Spleen (tissue), 11 donors: ENCODE measurements around the gene MYCBPAP. TPM values are rescaled to one million over a fixed set of nuclear protein-coding genes. Genes with fewer than 3 reads are reported as not detected.

Experiments used
- DNase-seq: peaks from one replicate; pipeline ENCODE4 v3.0.0-alpha.2; 2020
- H3K27ac ChIP-seq, 8 donors: fragments of 200-600 bp; sonication (generic) in 7 of 8; 1 replicate in 4 of 8; 2 replicates in 4 of 8; pipeline versions ENCODE4 v1.5.0 to v1.8.0; 2016 to 2021; ENCODE audit warnings: inconsistent platforms in 4 of 8, mild to moderate bottlenecking in 4 of 8, moderate library complexity in 1 of 8
- H3K27me3 ChIP-seq, 7 donors: fragments of 200-600 bp; sonication (generic) in 6 of 7; replicated peaks in 1 of 7; 1 replicate in 4 of 7; 2 replicates in 3 of 7; pipeline versions ENCODE4 v1.5.0 to v1.8.0; 2016 to 2021; ENCODE audit warnings: inconsistent platforms in 3 of 7, mild to moderate bottlenecking in 1 of 7
- H3K36me3 ChIP-seq, 6 donors: fragments of 200-600 bp; sonication (generic) in 5 of 6; 1 replicate in 4 of 6; 2 replicates in 2 of 6; pipeline versions ENCODE4 v1.5.0 to v1.8.0; 2016 to 2021; ENCODE audit warnings: inconsistent platforms in 2 of 6
- H3K4me1 ChIP-seq, 6 donors: fragments of 200-600 bp; sonication (generic) in 5 of 6; 1 replicate in 3 of 6; 2 replicates in 3 of 6; pipeline versions ENCODE4 v1.5.0 to v1.8.0; 2016 to 2021; ENCODE audit warnings: inconsistent platforms in 3 of 6
- H3K4me3 ChIP-seq, 8 donors: fragments of 200-600 bp; sonication (generic) in 7 of 8; 1 replicate in 4 of 8; 2 replicates in 4 of 8; pipeline versions ENCODE4 v1.5.0 to v1.8.0; 2016 to 2021; ENCODE audit warnings: inconsistent platforms in 4 of 8, mild to moderate bottlenecking in 4 of 8, moderate library complexity in 2 of 8
- H3K9me3 ChIP-seq, 8 donors: fragments of 200-600 bp; sonication (generic) in 7 of 8; 1 replicate in 4 of 8; 2 replicates in 4 of 8; pipeline versions ENCODE4 v1.5.0 to v1.8.0; 2016 to 2021; ENCODE audit warnings: inconsistent platforms in 4 of 8
- CTCF ChIP-seq, 11 experiments: fragments of 200-600 bp in 7 of 11; fragments of 450-650 bp in 4 of 11; sonication (generic) in 4 of 11; IDR thresholded peaks in 8 of 11; conservative IDR thresholded peaks in 3 of 11; 1 replicate in 7 of 11; 2 replicates in 4 of 11; pipeline versions ENCODE4 v1.4.0 to v1.8.0; 2016 to 2021; ENCODE audit warnings: antibody characterized with exemption in 11 of 11, inconsistent platforms in 4 of 11, mild to moderate bottlenecking in 1 of 11
- POLR2A ChIP-seq, 3 donors: fragments of 450-650 bp; IDR thresholded peaks; one replicate each; pipeline ENCODE4 v1.5.1; 2017; ENCODE audit warnings: antibody characterized with exemption in 3 of 3, mild to moderate bottlenecking in 1 of 3
- POLR2AphosphoS5 ChIP-seq, 3 donors: sonication (generic); formaldehyde crosslinking; IDR thresholded peaks; one replicate each; pipeline ENCODE4 v1.5.1; 2017; ENCODE audit warnings: antibody characterized with exemption in 3 of 3
- WGBS, 5 donors: extraction: QIAGEN DNeasy Blood & Tissue Kit in 3 of 5; methylation state at CpG; one replicate each; pipeline versions ENCODE4 v1.1.5 to v1.1.7; 2013 to 2018; 5-methylcytosine and 5-hydroxymethylcytosine counted together
- intact Hi-C: fragments of 100-400 bp; cut with DNase I; formaldehyde crosslinking; loops from one replicate; pipeline ENCODE4 v1.15.0; 2023; ENCODE audit warnings: low total_unique reads
- polyA plus RNA-seq, 3 donors: library from polyadenylated mRNA; stranded (reverse); fragments of 200-250 nt; gene quantifications; one replicate each; pipeline ENCODE4 v1.2.1, GENCODE V29; 2013
- total RNA-seq, 7 donors: library from RNA; depleted of rRNA in 3 of 7; stranded (reverse); fragments of >200 nt in 3 of 7; fragmentation: NEBNext Ultra II Directional in 4 of 7; extraction: Animal tissue kit (Norgen Biotek cat#: 25700) in 4 of 7; gene quantifications; one replicate each; pipeline versions ENCODE4 v1.1.0 to v1.2.1, GENCODE V29; 2016 to 2021
- donor health status: healthy with polysubstance abuse.
- donor health status: DM: no; HTN: no; CAD: no; lungs with moderate emphysema.
- donor health status: DM: no; HTN: no; CAD: no.
- donor health status: Bipolar disorder and iron deficiency.
- donor health status: healthy.
- donor health status: DM: no; HTN: no; CAD: no.
- donor health status: DM: yes; HTN: yes; CAD: no.

The MYCBPAP gene
- total and polyA plus RNA-seq, 10 donors = 0.15 to 2.8 (median 0.84) TPM

- no peak overlapping the region for H3K4me3 ChIP-seq
- no peak overlapping the region for H3K27ac ChIP-seq
- 37 to 48% (median 45%) methylated on average over 4 to 5 of the region's 5 CpGs for WGBS, 5 donors
- no peaks in the 10 kb centered on the region for H3K36me3 ChIP-seq
- H3K4me1 ChIP-seq = peaks cover 0 to 6% (median under 1%) of the 10 kb centered on the region in 6 donors
- TF ChIP-seq POLR2A (IDR thresholded peaks at IDR 0.05) (no peak), POLR2AphosphoS5 (IDR thresholded peaks at IDR 0.05) (no peak), CTCF (IDR thresholded peaks at IDR 0.05 in 8 of 11, conservative IDR thresholded peaks at IDR 0.05 in 3 of 11) (no peak)
- H3K9me3 ChIP-seq = no peaks in the 10 kb centered on the region
- peaks cover 0 to 47% (median 24%) of the 10 kb centered on the region in 7 donors for H3K27me3 ChIP-seq
- intact Hi-C loops = no loop called here
- no peak for DNase-seq
These were observed 19.0 kb downstream of the MYCBPAP start for GRCh38 chr17:50527155-50527762.

- Histone ChIP-seq H3K27ac (no peak overlapping the region), H3K4me1 (peaks cover 0 to 13% (median 6%) of the 10 kb centered on the region in 6 donors), H3K36me3 (no peaks in the 10 kb centered on the region), H3K9me3 (no peaks in the 10 kb centered on the region), H3K27me3 (peaks cover 0 to 55% (median 32%) of the 10 kb centered on the region in 7 donors), H3K4me3 (no peak overlapping the region)
- DNase-seq = no peak
- intact Hi-C loops = no loop called here
- TF ChIP-seq POLR2A (IDR thresholded peaks at IDR 0.05) (no peak), CTCF (IDR thresholded peaks at IDR 0.05 in 8 of 11, conservative IDR thresholded peaks at IDR 0.05 in 3 of 11) (no peak), POLR2AphosphoS5 (IDR thresholded peaks at IDR 0.05) (no peak)
- 49 to 85% (median 83%) methylated on average over 1 to 4 of the region's 4 CpGs for WGBS, 5 donors
These were observed 19.8 kb downstream of the MYCBPAP start for GRCh38 chr17:50527949-50528474.

GRCh38 chr17:50529849-50530248 is 21.6 kb downstream of the MYCBPAP start:
- intact Hi-C loops = no loop called here
- no peak for DNase-seq
- Histone ChIP-seq H3K36me3 (no peaks in the 10 kb centered on the region), H3K9me3 (no peaks in the 10 kb centered on the region), H3K27me3 (peaks cover 0 to 73% (median 34%) of the 10 kb centered on the region in 7 donors), H3K4me3 (no peak overlapping the region), H3K4me1 (peaks cover 0 to 30% (median 16%) of the 10 kb centered on the region in 6 donors), H3K27ac (no peak overlapping the region)
- WGBS, 5 donors = 80 to 93% (median 85%) methylated on average over 7 of the region's 7 CpGs
- TF ChIP-seq CTCF (IDR thresholded peaks at IDR 0.05 in 8 of 11, conservative IDR thresholded peaks at IDR 0.05 in 3 of 11) (no peak), POLR2A (IDR thresholded peaks at IDR 0.05) (no peak), POLR2AphosphoS5 (IDR thresholded peaks at IDR 0.05) (no peak)

- WGBS, 5 donors = 55 to 80% (median 72%) methylated on average over 6 of the region's 6 CpGs
- H3K4me3 ChIP-seq = no peak overlapping the region
- peaks cover 0 to 30% (median 16%) of the 10 kb centered on the region in 6 donors for H3K4me1 ChIP-seq
- no peak overlapping the region for H3K27ac ChIP-seq
- intact Hi-C loops = no loop called here
- H3K36me3 ChIP-seq = no peaks in the 10 kb centered on the region
- peaks cover 0 to 73% (median 34%) of the 10 kb centered on the region in 7 donors for H3K27me3 ChIP-seq
- no peak for DNase-seq
- no peaks in the 10 kb centered on the region for H3K9me3 ChIP-seq
- no peak for TF ChIP-seq POLR2A (IDR thresholded peaks at IDR 0.05)
- TF ChIP-seq POLR2AphosphoS5 (IDR thresholded peaks at IDR 0.05) = no peak
- no peak for TF ChIP-seq CTCF (IDR thresholded peaks at IDR 0.05 in 8 of 11, conservative IDR thresholded peaks at IDR 0.05 in 3 of 11)
These were observed 23.3 kb downstream of the MYCBPAP start for GRCh38 chr17:50531428-50532025.
